Endodermal cell (in vitro differentiated cells): ENCODE results near the gene MTERF2. TPM values are rescaled to one million over a fixed set of nuclear protein-coding genes. Genes with fewer than 3 reads are reported as not detected.
A peak's percentile ranks its signal among the peaks of the same experiment; 100 is the strongest.

Experiments used
- DNase-seq: peaks from one replicate; pipeline ENCODE4 v3.0.0-alpha.2; 2017
- H3K27ac ChIP-seq: 2 replicates; pipeline ENCODE4 v1.5.1; 2013; ENCODE audit warnings: mild to moderate bottlenecking, low read depth, low read length, moderate library complexity
- H3K27me3 ChIP-seq: 2 replicates; pipeline ENCODE4 v1.6.1; 2013; ENCODE audit warnings: mild to moderate bottlenecking, low read length, moderate library complexity; ENCODE audit not compliant: insufficient read depth, control insufficient read depth, poor library complexity, severe bottlenecking
- H3K36me3 ChIP-seq: 2 replicates; pipeline ENCODE4 v1.7.0; 2013; ENCODE audit warnings: mild to moderate bottlenecking, low read length, moderate library complexity; ENCODE audit not compliant: control insufficient read depth, insufficient read depth
- H3K4me1 ChIP-seq: one replicate; pipeline ENCODE4 v1.7.0; 2013; ENCODE audit warnings: low read length; ENCODE audit not compliant: control insufficient read depth, insufficient read depth
- H3K4me3 ChIP-seq: 2 replicates; pipeline ENCODE4 v1.5.1; 2013; ENCODE audit warnings: mild to moderate bottlenecking, low read length, moderate library complexity
- H3K9ac ChIP-seq: 2 replicates; pipeline ENCODE4 v1.6.1; 2013; ENCODE audit warnings: mild to moderate bottlenecking, low read length, moderate library complexity; ENCODE audit not compliant: poor library complexity, severe bottlenecking; ENCODE audit errors: extremely low read depth
- H3K9me3 ChIP-seq: 2 replicates; pipeline ENCODE4 v1.6.1; 2013; ENCODE audit warnings: mild to moderate bottlenecking, low read length, moderate library complexity; ENCODE audit not compliant: control insufficient read depth
- H3K27ac Mint-ChIP-seq: 2 replicates; pipeline ENCODE4 v1.8.0; 2020; ENCODE audit warnings: mixed read lengths
- H3K27me3 Mint-ChIP-seq: 2 replicates; pipeline ENCODE4 v1.8.0; 2021; ENCODE audit warnings: mild to moderate bottlenecking, mixed read lengths; ENCODE audit not compliant: insufficient read depth
- H3K36me3 Mint-ChIP-seq: 2 replicates; pipeline ENCODE4 v1.8.0; 2020; ENCODE audit warnings: low read depth, mixed read lengths
- H3K4me1 Mint-ChIP-seq: 2 replicates; pipeline ENCODE4 v1.8.0; 2020; ENCODE audit warnings: mixed read lengths
- H3K4me3 Mint-ChIP-seq: 2 replicates; pipeline ENCODE4 v1.8.0; 2020; ENCODE audit warnings: mild to moderate bottlenecking, moderate library complexity, mixed read lengths
- H3K9me3 Mint-ChIP-seq: 2 replicates; pipeline ENCODE4 v1.8.0; 2020; ENCODE audit warnings: mild to moderate bottlenecking, mixed read lengths
- WGBS, 2 experiments: methylation state at CpG; one replicate each; pipeline versions ENCODE4 v1.1.5 to v1.1.7; 2013; ENCODE audit warnings: missing lambda C conversion rate in 2 of 2, mixed read lengths in 1 of 2; ENCODE audit not compliant: insufficient coverage in 1 of 2, insufficient read length in 1 of 2; 5-methylcytosine and 5-hydroxymethylcytosine counted together
- total RNA-seq, 2 donors: library from RNA; stranded (reverse); fragmentation: NEBNext Ultra II Directional in 1 of 2; extraction: Animal tissue kit (Norgen Biotek cat#: 25700) in 1 of 2; gene quantifications; 2 replicates in 1 of 2; 3 replicates in 1 of 2; pipeline ENCODE4 v1.2.1, GENCODE V29; 2021
- TF ChIP-seq, protein P1 (sequence below): fragments of 200-600 bp; sonication (generic); conservative IDR thresholded peaks from 2 replicates; pipeline ENCODE4 v1.5.0; 2021; ENCODE audit warnings: antibody characterized with exemption, mild to moderate bottlenecking

Gene MTERF2
- total RNA-seq, 2 donors from 2014 or later: 12.0 to 12.5 TPM

DNA sequence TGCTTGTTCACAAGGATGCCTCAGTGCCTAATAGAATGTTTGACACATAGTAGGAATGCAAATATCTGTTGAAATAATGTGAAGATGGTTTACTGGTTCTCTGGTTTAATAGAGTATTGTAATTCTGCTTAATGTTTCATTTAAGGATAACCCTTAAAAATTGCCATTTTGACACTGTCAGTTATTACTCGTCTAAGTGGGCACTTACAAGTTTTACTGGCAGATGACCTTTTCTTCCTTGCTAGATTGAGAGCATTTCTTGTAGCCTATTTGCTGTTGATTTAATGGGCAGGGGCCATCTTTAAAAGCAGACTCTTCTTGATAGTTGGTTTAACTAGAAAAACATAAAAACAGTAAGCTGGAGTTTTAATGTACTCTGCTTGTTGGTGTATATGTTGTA, 29.4 kb downstream of the MTERF2 start:
- H3K4me3 ChIP-seq: peak overlapping the region; percentile 99
- H3K27ac ChIP-seq: no peak overlapping the region

DNA sequence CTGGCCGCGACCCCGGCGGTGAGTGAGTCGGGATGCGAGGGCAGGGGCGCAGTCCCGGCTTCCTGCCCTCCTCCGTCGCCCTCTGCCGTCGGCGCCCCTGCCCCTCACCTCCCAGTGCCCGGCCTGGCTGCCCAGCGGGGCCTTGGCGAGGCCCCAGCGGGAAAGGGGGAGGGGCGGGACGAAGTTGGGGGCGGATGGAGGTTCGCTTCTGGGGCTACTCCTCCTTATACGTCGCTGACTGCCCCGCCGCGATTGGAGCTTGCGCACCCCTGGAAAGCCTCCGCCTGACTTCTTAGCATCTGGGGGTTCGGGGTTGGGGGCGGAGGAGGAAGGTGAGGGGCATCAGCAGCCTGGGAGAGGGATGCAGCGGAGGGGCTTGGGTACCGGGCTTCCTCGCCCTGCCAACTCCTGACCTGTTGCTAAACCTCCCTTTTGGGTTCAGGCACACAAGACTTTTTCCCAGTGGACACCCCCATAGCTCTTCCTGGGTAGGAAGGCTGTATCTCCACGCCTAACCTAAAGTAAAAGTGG, 30.8 kb downstream of the MTERF2 start:
- peak overlapping the region; percentile 93 for H3K27ac ChIP-seq
- H3K27ac Mint-ChIP-seq: peak overlapping the region; percentile 97
- peak overlapping the region; percentile 99 for H3K4me3 ChIP-seq
- peaks cover 10% of the 10 kb centered on the region for H3K9me3 Mint-ChIP-seq
- no peaks in the 10 kb centered on the region for H3K27me3 ChIP-seq
- peak; percentile 94 for DNase-seq
- H3K27me3 Mint-ChIP-seq: peaks cover 31% of the 10 kb centered on the region
- TF ChIP-seq, protein P1, sequence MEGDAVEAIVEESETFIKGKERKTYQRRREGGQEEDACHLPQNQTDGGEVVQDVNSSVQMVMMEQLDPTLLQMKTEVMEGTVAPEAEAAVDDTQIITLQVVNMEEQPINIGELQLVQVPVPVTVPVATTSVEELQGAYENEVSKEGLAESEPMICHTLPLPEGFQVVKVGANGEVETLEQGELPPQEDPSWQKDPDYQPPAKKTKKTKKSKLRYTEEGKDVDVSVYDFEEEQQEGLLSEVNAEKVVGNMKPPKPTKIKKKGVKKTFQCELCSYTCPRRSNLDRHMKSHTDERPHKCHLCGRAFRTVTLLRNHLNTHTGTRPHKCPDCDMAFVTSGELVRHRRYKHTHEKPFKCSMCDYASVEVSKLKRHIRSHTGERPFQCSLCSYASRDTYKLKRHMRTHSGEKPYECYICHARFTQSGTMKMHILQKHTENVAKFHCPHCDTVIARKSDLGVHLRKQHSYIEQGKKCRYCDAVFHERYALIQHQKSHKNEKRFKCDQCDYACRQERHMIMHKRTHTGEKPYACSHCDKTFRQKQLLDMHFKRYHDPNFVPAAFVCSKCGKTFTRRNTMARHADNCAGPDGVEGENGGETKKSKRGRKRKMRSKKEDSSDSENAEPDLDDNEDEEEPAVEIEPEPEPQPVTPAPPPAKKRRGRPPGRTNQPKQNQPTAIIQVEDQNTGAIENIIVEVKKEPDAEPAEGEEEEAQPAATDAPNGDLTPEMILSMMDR: peak; percentile 56
- WGBS, 2 experiments: 0% methylated on average over 6 to 34 of the region's 34 CpGs
- peaks cover 4% of the 10 kb centered on the region for H3K9me3 ChIP-seq
- H3K9ac ChIP-seq: peak overlapping the region; percentile 93
- H3K4me1 ChIP-seq: no peaks in the 10 kb centered on the region
- peak overlapping the region; percentile 90 for H3K4me3 Mint-ChIP-seq
- H3K36me3 ChIP-seq: peaks cover 13% of the 10 kb centered on the region
- peaks cover 9% of the 10 kb centered on the region for H3K4me1 Mint-ChIP-seq
- peaks cover 7% of the 10 kb centered on the region for H3K36me3 Mint-ChIP-seq

More for the DNA sequence above, 29.4 kb downstream of the MTERF2 start:
- Histone ChIP-seq H3K27me3 (no peaks in the 10 kb centered on the region), H3K4me1 (no peaks in the 10 kb centered on the region), H3K9me3 (peaks cover 4% of the 10 kb centered on the region), H3K9ac (peak overlapping the region; percentile 93), H3K36me3 (peaks cover 19% of the 10 kb centered on the region)
- H3K4me3 Mint-ChIP-seq: peak overlapping the region; percentile 90
- WGBS, 2 experiments: 96 to 100% methylated on average over 1 of the region's 1 CpG
- H3K27me3 Mint-ChIP-seq: peaks cover 23% of the 10 kb centered on the region
- H3K4me1 Mint-ChIP-seq: peaks cover 13% of the 10 kb centered on the region
- peaks cover 10% of the 10 kb centered on the region for H3K9me3 Mint-ChIP-seq
- H3K36me3 Mint-ChIP-seq: peaks cover 7% of the 10 kb centered on the region
- no peak for DNase-seq
- no peak overlapping the region for H3K27ac Mint-ChIP-seq
- TF ChIP-seq, protein P1: no peak

DNA sequence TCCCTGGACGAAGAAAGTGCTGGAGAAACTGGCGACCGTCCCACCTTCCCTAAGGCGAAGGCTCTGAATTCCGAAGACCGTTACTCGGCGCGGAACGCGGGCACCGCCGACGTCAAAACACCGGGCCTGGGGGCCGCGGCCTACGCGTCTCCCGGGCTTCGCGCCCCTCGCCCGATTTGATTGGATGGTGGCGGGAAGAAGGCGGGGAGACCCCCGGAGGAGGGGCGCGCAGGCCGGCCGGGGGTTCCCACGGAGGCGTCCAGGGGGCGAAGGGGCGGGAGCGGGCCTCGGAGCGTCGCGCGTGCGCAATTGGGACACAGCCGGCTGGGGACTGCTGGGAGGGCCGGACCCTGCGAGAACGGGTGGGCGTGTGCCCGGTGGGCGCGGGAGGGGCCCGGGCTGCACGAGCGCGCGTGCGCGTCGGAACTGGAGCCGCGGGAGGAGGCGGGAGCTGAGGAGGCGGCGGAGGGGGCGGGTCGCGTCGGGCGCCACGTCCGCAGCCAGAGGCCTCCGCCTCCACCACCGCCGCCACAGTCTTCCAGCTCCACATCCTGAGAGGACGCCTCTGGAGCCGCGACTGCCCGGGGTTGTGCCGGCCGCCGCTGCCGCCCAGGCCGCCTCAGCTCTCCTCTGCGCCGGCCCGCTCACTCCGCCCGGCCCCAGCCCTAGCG, 31.4 kb downstream of the MTERF2 start, which contains the start of gene TMEM263:
TMEM263 (plus strand) TSS at position 531 of the 671 bp plus-strand sequence. CDS start 11,210 bp downstream, outside the sequence.
- H3K27ac ChIP-seq: peak within 1 kb of the TSS; percentile 93
- WGBS, 2 experiments: 0% methylated on average over 16 to 88 of the region's 88 CpGs
- peaks cover 4% of the 10 kb centered on the region for H3K9me3 ChIP-seq
- H3K4me3 ChIP-seq: peak within 1 kb of the TSS; percentile 99
- peaks cover 10% of the 10 kb centered on the region for H3K36me3 ChIP-seq
- TF ChIP-seq, protein P1: no peak
- no peaks in the 10 kb centered on the region for H3K27me3 ChIP-seq
- H3K27ac Mint-ChIP-seq: peak within 1 kb of the TSS; percentile 97
- H3K4me1 ChIP-seq: no peaks in the 10 kb centered on the region
- H3K27me3 Mint-ChIP-seq: peaks cover 34% of the 10 kb centered on the region
- H3K9me3 Mint-ChIP-seq: peaks cover 10% of the 10 kb centered on the region
- DNase-seq: peak; percentile 99
- peak within 1 kb of the TSS; percentile 93 for H3K9ac ChIP-seq
- peaks cover 7% of the 10 kb centered on the region for H3K36me3 Mint-ChIP-seq
- peak within 1 kb of the TSS; percentile 90 for H3K4me3 Mint-ChIP-seq
- peaks cover 9% of the 10 kb centered on the region for H3K4me1 Mint-ChIP-seq
